ENCODE data around the gene SDHA.
"Not testable (repeated sequence)": the region's sequence is repeated elsewhere in the genome, so short reads cannot be mapped to it uniquely, and the experiment has no call there.

SDHA gene

GRCh38 chr5:222951-223715, 5.0 kb downstream of the SDHA start:
- not testable (repeated sequence) for DNase-seq (ENCODE audit: low spot score)

GRCh38 chr5:223791-224190, 5.7 kb downstream of the SDHA start:
- DNase-seq (ENCODE audit: low spot score) = no peak

GRCh38 chr5:225334-225733, 7.2 kb downstream of the SDHA start:
- DNase-seq (ENCODE audit: low spot score) = no peak

GRCh38 chr5:227375-227774, 9.3 kb downstream of the SDHA start:
- not testable (repeated sequence) for DNase-seq (ENCODE audit: low spot score)

- DNase-seq (ENCODE audit: low spot score) = no peak
Measured at GRCh38 chr5:228886-229285, 10.8 kb downstream of the SDHA start.

GRCh38 chr5:230711-231110, 12.6 kb downstream of the SDHA start:
- DNase-seq (ENCODE audit: low spot score) = no peak

- no peak for DNase-seq (ENCODE audit: low spot score)
Measured at GRCh38 chr5:231661-232060, 13.5 kb downstream of the SDHA start.

GRCh38 chr5:233426-233825, 15.3 kb downstream of the SDHA start:
- not testable (repeated sequence) for DNase-seq (ENCODE audit: low spot score)

- DNase-seq (ENCODE audit: low spot score) = no peak
Measured at GRCh38 chr5:234450-234849, 16.3 kb downstream of the SDHA start.

- DNase-seq (ENCODE audit: low spot score) = not testable (repeated sequence)
Measured at GRCh38 chr5:235527-235926, 17.4 kb downstream of the SDHA start.

- not testable (repeated sequence) for DNase-seq (ENCODE audit: low spot score)
Measured at GRCh38 chr5:237931-238330, 19.8 kb downstream of the SDHA start.

- DNase-seq (ENCODE audit: low spot score) = not testable (repeated sequence)
Measured at GRCh38 chr5:240550-240949, 22.4 kb downstream of the SDHA start.

GRCh38 chr5:241045-241669, 23.0 kb downstream of the SDHA start:
- DNase-seq (ENCODE audit: low spot score) = not testable (repeated sequence)

GRCh38 chr5:243683-244367, 25.7 kb downstream of the SDHA start:
- DNase-seq (ENCODE audit: low spot score) = not testable (repeated sequence)

- DNase-seq (ENCODE audit: low spot score) = not testable (repeated sequence)
Measured at GRCh38 chr5:245717-246116, 27.6 kb downstream of the SDHA start.

GRCh38 chr5:250396-250795, 32.3 kb downstream of the SDHA start:
- not testable (repeated sequence) for DNase-seq (ENCODE audit: low spot score)

- DNase-seq (ENCODE audit: low spot score) = not testable (repeated sequence)
Measured at GRCh38 chr5:251016-251415, 32.9 kb downstream of the SDHA start.

GRCh38 chr5:251538-251937, 33.4 kb downstream of the SDHA start:
- not testable (repeated sequence) for DNase-seq (ENCODE audit: low spot score)

GRCh38 chr5:251975-252374, 33.9 kb downstream of the SDHA start:
- not testable (repeated sequence) for DNase-seq (ENCODE audit: low spot score)

- DNase-seq (ENCODE audit: low spot score) = no peak
Measured at GRCh38 chr5:252546-252945, 34.4 kb downstream of the SDHA start.

GRCh38 chr5:254322-254721, 36.2 kb downstream of the SDHA start:
- DNase-seq (ENCODE audit: low spot score) = not testable (repeated sequence)

GRCh38 chr5:255116-255515, 37.0 kb downstream of the SDHA start:
- DNase-seq (ENCODE audit: low spot score) = not testable (repeated sequence)

- DNase-seq (ENCODE audit: low spot score) = not testable (repeated sequence)
Measured at GRCh38 chr5:256347-256746, 38.2 kb downstream of the SDHA start.
